Activated CD4-positive, CD25-positive, alpha-beta regulatory T cell treated with anti-CD3 and anti-CD28 coated beads, Interleukin-2, amount 50 U/mL, for 16 hours (primary cell): ENCODE data around the gene HSD17B12.

ENCODE experiments used
- DNase-seq: peaks from one replicate; pipeline ENCODE4 v3.0.0-alpha.2; 2020; ENCODE audit warnings: low read depth, low spot score

Gene HSD17B12

DNA sequence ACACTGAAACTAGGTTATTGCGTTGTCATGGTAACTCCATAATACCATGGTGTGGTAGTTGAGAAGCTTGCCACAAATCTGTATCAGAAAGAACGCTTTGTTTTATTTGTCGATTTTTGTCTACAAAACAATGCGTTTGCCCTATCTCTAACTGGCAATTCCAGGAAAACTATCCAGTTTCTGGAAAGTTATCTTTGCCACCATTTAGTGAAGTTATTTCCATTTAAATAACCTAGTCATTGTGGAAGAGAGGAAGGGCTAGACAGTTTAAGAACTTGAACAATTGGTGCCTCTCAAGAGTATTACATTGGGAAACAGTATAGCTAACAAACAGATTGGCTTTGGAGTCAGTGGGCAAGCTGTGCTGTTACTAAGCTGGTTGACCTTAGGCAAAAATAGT lies 7.9 kb downstream of the HSD17B12 start:
- no peak for DNase-seq

DNA sequence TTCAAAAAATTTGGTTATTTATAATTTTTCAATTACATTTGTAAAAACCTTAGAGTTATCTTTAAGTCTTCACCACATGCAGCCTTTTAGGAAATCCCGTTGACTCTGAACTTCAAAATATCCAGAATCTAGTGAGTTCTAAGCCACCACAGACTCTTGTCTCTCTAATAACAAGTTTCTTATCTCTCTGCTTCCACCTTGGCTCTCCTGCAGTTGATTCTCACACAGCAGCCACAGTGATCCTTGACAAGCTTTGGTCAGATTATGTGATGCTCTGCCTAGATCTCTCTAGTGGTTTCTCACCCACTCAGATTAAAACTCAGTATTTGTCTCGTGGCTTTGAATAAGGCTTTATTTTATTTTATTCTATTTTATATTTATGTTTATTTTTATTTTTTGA lies 8.6 kb downstream of the HSD17B12 start:
- no peak for DNase-seq

DNA sequence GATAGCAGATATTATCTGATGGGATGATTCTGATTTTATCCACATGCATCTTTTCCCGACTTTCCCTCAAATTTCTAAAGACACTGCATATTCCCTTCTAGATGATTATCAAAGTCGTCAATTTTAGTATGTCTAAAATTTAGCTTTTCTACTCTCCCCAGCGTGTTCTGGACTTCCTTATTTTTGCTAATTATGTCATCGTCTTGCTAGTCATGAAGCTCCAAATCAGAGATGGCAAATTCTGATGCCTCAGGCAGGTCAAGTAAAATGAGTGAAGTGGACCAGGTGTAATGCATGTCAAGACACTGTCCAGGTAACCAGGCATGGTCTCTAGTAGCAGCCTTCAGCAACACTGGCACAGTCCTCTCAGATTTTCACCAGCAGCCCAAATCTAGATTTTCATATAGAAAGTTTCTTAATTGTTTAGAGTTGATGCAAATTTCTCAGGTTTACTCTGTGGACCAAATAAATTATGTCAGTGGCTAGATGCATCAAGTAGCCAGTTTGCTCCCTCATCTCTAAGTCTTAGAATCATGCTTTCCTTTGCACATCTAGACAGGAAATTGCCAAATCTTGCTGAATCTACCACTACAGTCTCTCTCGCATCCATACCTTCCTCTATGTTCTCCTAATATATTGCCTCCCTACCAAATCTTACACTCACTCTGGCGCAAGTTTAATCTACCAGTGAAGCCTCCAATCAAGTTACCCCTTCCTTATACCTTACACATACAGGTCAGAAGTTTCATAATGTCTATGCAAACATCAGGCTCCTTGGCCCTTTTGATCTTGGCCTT lies 10.6 kb downstream of the HSD17B12 start:
- DNase-seq: no peak

- no peak for DNase-seq
Measured at GRCh38 chr11:43691806-43692205, 11.3 kb downstream of the HSD17B12 start.

DNA sequence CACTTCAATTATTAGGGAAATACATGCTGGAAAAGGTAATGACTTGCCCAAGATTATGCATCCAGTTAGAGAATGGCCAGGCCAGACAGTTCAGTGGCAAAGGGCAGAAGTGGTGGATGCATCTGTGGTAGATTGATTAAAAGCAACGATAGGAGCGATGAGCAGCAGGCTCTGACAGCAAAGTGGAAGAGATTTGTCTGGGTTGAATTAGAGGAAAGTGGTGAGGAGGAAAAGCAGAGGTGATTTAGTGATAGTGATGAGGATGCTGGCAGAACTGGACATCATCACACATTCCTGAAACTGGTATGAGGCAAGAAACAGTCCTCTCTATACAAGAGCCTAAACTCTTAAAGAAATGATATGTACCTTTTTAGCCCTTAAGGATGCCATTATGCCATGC lies 12.5 kb downstream of the HSD17B12 start:
- DNase-seq: no peak

GRCh38 chr11:43693731-43694130 lies 13.2 kb downstream of the HSD17B12 start:
- DNase-seq: no peak

DNA sequence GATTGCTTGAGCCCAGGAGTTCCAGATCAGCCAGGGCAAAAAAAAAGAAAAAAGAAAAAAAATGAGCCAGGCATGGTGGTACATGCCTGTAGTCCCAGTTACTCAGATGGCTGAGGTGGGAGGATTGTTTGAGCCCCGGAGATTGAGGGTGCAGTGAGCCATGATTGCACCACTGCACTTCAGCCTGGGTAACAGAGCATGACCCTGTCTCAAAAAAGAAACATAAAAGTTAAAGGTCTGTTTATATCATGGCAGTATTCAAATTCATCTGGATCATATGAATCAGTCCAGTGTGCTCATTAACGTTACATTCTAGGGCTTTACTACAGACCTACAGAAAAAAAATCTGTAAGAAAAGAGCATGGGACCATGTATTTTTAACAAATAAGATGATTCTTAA lies 13.9 kb downstream of the HSD17B12 start:
- no peak for DNase-seq

- no peak for DNase-seq
Measured at GRCh38 chr11:43697679-43698078, 17.1 kb downstream of the HSD17B12 start.

DNA sequence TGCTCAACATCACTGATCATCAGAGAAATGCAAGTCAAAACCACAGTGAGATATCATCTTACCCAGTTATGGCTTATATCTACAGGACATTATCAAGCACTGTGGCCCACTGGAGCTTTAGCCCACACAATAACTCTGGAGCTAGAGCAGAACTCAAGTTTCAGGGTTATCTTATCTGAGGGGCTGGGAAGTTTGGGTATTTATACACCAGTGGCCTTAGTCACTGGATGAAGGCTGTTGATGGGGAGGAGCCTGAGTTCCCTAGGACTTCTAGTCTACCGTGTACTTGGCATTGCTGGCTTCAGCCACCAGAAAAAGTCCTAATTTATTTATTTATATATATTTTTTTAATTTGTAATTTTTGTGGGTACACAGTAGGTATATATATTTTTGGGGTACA lies 19.3 kb downstream of the HSD17B12 start:
- no peak for DNase-seq

DNA sequence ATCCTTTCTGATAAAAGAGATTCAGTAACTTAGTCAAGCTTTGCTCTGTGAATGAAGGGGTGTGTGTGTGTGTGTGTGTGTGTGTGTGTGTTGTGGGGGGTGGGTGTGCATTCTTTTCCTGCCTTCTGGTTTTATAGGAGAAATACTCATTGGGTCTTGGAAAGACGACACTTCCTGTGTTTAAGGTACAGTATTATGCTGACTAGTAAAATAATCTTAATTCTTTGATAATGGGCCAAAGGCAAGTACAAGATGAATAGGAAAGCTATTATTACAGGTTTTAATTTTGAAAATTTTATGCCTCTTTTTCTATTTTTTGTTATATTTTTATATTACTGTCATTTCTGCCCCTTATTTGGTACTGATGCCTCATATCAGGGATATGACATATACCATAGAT lies 26.1 kb downstream of the HSD17B12 start:
- DNase-seq: no peak

DNA sequence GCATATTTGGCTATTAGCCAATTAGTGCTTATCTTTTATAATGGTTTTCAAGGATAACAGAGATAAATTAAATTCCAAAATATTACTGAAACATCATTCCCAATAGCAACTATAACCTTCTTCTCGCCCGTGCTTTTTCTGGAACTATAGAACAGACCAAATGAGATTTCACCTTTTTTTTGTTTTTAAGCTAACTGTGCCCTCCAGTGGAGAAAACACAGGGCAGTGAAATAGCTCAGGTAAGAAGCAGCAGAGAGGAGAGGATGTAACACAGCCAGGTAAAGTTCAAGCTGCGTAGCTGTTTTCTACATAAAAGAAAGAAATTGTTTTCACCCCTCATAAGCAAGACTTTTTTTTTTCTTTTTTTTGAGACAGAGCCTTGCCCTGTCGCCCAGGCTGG lies 28.2 kb downstream of the HSD17B12 start:
- no peak for DNase-seq

- DNase-seq: no peak
Measured at GRCh38 chr11:43709689-43710088, 29.2 kb downstream of the HSD17B12 start.

DNA sequence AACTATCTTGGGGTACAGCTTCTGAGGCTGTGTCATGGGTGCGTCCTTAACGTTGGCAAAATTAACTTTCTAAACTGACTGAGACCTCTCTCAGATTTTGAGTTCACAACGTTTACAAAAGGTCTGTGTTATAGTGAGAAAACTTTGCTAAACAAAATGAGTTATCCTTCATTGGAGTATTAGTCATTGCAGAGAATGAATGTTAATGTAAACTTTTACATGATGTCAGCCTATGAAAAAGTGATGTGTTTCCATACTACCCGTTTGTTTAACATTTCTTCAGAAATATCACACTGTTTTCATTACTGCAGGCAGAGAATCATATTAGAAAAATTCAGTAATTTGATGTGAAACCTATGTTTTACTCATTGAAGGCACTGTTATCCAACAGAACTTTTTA lies 32.1 kb downstream of the HSD17B12 start:
- DNase-seq: no peak

- DNase-seq: no peak
Measured at GRCh38 chr11:43718373-43718772, 37.8 kb downstream of the HSD17B12 start.

- no peak for DNase-seq
Measured at GRCh38 chr11:43723617-43724016, 43.1 kb downstream of the HSD17B12 start.

DNA sequence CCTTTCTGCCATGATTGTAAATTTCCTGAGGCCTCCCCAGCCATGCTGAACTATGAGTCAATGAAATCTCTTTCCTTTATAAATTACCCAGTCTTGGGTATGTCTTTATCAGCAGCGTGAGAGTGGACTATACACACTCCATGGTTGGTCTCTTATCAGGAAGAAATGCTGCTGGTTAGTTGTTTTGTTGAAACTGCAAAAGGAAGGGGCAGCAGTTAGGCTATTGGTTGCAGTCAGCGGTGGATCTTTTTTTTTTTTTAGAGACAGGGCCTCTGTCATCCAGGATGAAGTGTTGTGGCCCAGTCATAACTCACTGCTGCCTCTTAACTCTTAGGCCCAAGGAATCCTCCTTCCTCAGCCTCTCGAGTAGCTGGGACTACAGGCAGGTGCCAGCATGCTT lies 51.7 kb downstream of the HSD17B12 start:
- DNase-seq: no peak

GRCh38 chr11:43734256-43734655 lies 53.7 kb downstream of the HSD17B12 start:
- DNase-seq: no peak

- no peak for DNase-seq
Measured at GRCh38 chr11:43735115-43735514, 54.6 kb downstream of the HSD17B12 start.

DNA sequence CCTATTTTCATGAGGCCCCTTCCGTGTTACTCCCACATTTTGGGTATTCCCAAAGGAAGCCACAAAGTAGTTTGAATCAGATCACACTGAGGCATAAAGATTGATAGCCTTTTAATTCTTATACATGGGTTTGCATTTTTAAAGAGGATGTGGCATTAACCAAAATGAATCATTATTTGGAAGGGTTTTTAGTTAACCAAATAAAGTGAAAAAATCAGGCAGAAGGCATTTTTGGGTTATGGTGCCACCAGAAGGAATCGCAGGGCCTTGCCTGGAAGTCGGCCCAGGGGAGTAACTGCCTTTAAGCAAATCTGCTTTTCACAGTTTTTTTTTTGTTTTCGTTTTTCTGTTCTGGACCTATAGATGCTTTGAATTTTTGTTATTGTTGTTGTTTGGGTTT lies 55.4 kb downstream of the HSD17B12 start:
- no peak for DNase-seq

DNA sequence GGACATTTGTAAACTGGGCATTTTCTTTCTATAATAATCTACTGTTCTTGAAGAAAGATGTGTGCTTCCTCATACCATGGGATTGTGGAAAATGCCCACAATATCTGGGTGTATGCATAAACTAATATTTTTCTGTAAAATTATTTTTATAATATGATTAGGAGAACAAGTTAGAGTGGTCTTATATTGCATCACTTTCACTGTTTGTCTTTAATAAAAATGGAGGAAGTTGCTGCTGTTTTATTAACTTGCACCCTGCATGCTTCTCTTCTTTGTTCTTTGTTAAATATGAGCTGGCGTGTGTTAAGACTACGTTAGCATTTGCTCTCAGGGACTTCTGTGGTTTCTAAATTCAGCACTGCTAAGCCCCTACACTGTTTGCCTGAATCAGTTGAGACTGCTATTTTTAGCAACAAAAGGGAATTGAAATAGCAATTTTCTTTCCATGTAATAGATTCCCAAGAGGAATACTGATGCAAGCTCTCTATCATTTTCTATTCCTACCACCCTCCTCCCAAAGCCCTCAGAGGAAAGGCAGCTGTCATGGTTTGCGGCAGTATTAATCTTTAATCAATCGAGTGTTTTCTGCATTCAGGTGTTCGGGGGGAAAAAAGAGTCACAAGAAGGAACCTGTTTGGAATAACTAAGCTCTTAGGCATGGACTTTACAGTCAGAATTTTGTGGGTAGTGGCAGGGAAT lies 56.1 kb downstream of the HSD17B12 start:
- no peak for DNase-seq

DNA sequence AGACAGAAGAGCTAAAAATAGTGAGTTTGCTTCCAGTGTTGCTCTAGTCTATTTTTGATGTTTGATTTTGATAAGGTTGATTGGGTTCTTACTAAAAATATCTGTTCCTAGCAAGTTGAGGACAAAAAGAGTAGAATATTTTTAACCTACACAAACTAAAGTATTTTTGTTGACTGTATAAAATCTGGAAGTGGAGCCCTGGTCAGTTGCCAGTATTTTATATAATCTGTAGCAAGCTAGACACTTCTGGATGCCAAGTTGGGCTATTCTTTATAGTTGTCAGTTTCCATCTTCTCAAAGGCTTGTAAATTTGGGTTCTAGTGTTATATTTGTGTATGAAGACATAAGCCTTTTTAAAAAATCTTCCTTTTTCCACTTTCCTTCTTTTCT lies 56.7 kb downstream of the HSD17B12 start:
- no peak for DNase-seq

DNA sequence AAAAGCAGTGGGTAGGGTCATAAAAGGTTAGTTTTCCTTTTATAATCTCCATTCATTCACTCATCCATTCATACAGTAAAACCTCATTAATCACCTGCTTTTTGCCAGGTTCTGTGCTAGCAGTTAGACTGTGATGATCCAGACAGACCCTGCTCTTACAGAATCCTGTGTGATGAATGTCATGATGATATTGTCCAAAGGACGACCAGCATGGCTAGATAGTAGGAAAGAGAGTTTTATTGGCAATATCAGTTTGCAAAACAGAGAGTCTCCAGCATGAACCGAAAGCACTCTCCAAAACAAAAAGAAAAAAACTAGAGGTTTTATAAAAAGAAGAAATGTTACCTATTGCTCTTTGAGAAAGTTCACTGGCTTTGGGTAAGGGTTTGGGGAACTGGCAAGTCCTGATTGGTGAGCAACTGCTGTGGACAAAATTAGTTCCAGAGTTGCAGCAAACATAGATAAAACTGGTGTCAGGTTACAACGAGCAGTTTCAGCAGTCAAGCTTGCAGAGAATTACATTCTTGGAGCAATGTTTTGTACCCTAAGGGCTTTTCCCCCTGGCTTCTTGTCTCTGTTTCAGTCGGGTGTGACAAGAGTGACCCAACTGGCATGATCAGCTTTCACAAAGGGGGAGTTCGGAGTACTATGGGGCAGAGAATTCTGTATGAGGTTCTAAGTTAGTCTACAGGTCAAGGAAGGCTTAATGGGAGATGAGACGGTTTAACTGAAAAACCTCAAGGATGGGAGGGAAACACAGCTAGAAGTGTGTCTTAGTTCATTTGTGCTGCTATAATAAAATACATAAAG lies 58.3 kb downstream of the HSD17B12 start:
- no peak for DNase-seq

GRCh38 chr11:43746670-43747069 lies 66.1 kb downstream of the HSD17B12 start:
- no peak for DNase-seq
